GM10847 (cell line): ENCODE measurements around the gene SAXO1.

Experiments used
- POLR2A ChIP-seq: IDR thresholded peaks from 2 replicates; pipeline ENCODE4 v1.6.1; 2011; ENCODE audit not compliant: insufficient read length; ENCODE audit errors: extremely low read depth

Gene SAXO1

GRCh38 chr9:18888290-18888689 is 144.7 kb downstream of the SAXO1 start:
- TF ChIP-seq POLR2A = no peak

- TF ChIP-seq POLR2A = no peak
These were observed 145.5 kb downstream of the SAXO1 start for GRCh38 chr9:18887546-18887945.

GRCh38 chr9:18881758-18882157 is 151.3 kb downstream of the SAXO1 start:
- no peak for TF ChIP-seq POLR2A

DNA sequence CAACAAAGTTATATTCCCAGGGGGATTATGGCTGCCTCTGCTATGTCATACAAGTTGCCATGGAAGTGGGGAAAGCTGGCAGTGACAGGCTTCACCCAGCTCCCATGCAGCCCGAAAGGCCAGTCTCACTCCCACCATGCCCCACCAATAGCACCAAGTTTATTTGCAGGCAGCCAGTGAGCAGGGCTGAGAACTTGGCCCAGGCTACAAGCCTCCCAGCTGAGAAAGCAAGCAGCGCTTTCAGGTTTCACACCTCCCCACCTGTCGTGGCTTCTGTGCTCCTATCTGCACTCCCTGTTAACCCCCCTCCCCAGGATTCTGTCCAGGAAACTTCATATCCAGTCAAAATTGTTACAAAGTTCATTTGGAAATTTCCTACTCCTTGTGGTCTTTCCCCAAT is 155.0 kb downstream of the SAXO1 start:
- TF ChIP-seq POLR2A = no peak
